ENCODE data around the gene PPP1R13L.
"Not testable (repeated sequence)": the region's sequence is repeated elsewhere in the genome, so short reads cannot be mapped to it uniquely, and the experiment has no call there.

The PPP1R13L gene

DNA sequence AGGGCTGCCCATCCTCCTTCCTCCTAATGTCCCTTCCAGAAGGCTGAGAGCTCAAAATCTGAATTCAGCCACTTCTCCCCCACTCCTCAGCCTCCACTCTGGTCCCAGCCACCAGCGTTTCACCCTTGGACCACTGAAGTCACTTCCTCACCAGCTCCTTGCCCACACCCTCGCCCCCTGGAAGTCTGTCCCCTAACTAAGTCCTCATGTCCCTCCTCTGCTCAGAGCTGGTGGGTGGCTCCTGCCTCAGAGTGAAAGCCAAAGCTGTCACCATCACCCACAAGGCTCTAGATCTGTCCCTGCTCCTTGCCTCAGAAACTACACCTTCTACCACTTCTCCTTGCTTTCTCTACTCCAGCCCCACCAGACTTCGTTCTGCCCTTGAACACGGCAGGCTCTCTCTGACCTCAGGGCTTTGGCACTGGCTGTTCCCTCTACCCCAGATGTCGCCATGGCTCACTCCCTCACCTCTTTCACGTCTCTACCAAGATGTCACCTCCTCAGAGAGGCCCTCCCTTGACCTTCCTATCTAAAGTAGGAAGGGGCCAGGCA lies 17.2 kb upstream of the PPP1R13L start:
- no peaks in the 10 kb centered on the region for H3K9me3 Mint-ChIP-seq
- ATAC-seq (no peak), DNase-seq (ENCODE audit: low spot score in 2 of 2) (no peak)
- H3K4me1 Mint-ChIP-seq = peaks cover 60% of the 10 kb centered on the region
- peak overlapping the region; percentile 1 for H3K4me3 Mint-ChIP-seq
- peak overlapping the region; percentile 95 for H3K27ac Mint-ChIP-seq
- peaks cover 50% of the 10 kb centered on the region for H3K36me3 Mint-ChIP-seq

DNA sequence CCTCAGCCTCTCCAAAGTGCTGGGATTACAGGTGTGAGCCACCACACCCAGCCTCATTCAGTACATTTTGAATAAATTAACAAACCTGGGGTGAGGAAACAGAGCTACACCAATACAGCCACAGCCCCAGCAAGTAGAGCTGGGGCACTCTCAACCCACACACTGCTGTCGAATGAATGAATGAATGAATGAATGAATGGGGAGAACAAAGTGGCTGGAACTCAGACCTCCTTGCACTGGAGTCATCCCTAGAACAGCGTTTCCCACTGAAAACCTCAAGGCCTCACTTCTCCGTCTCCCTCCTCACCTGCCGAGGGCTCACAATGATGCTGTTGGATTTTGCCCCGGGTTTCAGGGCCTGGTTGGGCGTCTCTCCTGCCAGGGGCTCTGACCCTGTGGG lies 16.0 kb upstream of the PPP1R13L start:
- H3K27ac Mint-ChIP-seq = peak overlapping the region; percentile 88
- DNase-seq (ENCODE audit: low spot score in 2 of 2) = no peak
- peaks cover 56% of the 10 kb centered on the region for H3K4me1 Mint-ChIP-seq
- H3K9me3 Mint-ChIP-seq = no peaks in the 10 kb centered on the region
- H3K4me3 Mint-ChIP-seq = peak overlapping the region; percentile 23
- peaks cover 62% of the 10 kb centered on the region for H3K36me3 Mint-ChIP-seq
- ATAC-seq = no peak

DNA sequence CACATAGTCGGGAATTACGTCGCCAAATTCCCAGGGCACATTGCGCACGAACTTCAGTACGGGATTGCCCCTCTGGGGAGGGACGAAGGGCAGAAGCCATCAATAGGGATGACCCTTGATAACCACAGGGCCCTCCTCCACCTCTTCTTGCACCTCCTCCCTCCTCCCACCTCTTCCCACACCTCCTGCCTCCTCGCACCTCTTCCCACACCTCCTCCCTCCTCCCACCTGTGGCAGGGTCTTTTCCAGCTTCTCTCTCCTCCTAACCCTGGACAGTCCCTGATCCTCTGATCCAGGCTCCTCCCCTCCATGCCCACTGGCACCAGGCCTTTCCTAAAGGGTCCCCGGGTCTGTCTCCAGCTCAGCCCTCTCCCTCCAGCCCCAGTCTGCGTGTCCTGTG lies 15.5 kb upstream of the PPP1R13L start:
- Mint-ChIP-seq H3K27ac (peak overlapping the region; percentile 88), H3K36me3 (peaks cover 67% of the 10 kb centered on the region), H3K4me1 (peaks cover 56% of the 10 kb centered on the region), H3K9me3 (no peaks in the 10 kb centered on the region), H3K4me3 (peak overlapping the region; percentile 23)
- ATAC-seq (no peak), DNase-seq (ENCODE audit: low spot score in 2 of 2) (no peak)

DNA sequence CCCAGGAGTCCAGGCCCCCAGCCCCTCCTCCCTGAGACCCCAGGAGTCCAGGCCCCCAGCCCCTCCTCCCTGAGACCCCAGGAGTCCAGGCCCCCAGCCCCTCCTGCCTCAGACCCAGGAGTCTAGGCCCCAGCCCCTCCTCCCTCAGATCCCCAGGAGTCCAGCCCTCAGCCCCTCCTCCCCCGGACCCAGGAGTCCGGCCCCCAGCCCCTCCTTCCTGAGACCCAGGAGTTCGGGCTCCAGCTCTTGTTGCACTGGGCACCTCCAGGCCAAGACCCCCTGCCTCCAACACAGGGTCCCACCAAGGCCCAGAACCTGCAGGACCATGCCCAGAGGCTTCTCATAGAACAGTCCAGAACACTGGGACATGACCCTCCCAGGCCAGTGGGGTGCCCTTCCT lies 15.0 kb upstream of the PPP1R13L start:
- Mint-ChIP-seq H3K27ac (peak overlapping the region; percentile 88), H3K4me3 (peak overlapping the region; percentile 23), H3K36me3 (peaks cover 72% of the 10 kb centered on the region), H3K4me1 (peaks cover 56% of the 10 kb centered on the region), H3K9me3 (no peaks in the 10 kb centered on the region)
- ATAC-seq (no peak), DNase-seq (ENCODE audit: low spot score in 2 of 2) (no peak)

DNA sequence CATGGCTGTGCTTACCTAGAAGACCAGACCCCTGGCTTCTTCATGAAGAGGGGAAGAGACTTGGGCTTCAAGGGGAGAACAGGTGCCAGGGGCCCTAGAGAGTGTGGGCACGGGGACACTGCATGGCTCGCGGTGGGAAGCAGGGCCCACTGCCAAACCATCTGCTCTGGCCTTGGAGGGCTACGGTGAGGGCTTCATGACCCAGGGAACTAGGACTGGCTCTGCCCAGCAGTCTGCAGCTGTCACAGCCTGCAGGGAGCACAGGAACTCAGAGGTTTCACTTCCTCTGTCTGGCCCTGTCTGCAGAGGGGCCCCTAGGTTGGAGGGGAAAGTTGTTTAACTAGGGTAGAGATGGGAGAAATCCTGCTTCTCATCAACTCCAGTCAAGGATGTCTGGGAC lies 14.5 kb upstream of the PPP1R13L start:
- peak overlapping the region; percentile 52 for H3K27ac Mint-ChIP-seq
- no peak for DNase-seq (ENCODE audit: low spot score in 2 of 2)

DNA sequence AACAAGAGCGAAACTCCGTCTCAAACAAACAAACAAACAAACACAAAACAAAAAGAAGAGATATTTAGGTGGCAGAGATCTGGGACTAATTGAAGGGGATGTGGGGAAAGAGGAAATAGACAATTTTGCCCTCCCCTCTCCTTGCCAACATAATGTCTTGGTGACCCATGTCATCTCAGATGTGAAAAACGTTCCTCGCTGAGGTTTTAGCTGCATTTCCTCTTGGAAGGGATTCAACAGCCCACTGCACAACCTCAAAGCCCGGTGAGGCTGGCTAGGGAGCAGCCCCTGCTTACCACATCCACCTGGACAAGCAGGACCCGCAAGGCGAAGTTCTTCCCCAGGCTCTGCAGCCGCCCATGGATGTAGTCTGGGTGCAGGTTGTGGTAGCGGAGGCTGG lies 13.9 kb upstream of the PPP1R13L start:
- DNase-seq (ENCODE audit: low spot score in 2 of 2) = no peak
- Mint-ChIP-seq H3K4me3 (no peak overlapping the region), H3K27ac (peak overlapping the region; percentile 52), H3K36me3 (peaks cover 82% of the 10 kb centered on the region), H3K9me3 (no peaks in the 10 kb centered on the region), H3K4me1 (peaks cover 47% of the 10 kb centered on the region)
- ATAC-seq = no peak

More for the DNA sequence above, 14.5 kb upstream of the PPP1R13L start:
- no peak for ATAC-seq
- Mint-ChIP-seq H3K36me3 (peaks cover 77% of the 10 kb centered on the region), H3K9me3 (no peaks in the 10 kb centered on the region), H3K4me1 (peaks cover 53% of the 10 kb centered on the region), H3K4me3 (no peak overlapping the region)

DNA sequence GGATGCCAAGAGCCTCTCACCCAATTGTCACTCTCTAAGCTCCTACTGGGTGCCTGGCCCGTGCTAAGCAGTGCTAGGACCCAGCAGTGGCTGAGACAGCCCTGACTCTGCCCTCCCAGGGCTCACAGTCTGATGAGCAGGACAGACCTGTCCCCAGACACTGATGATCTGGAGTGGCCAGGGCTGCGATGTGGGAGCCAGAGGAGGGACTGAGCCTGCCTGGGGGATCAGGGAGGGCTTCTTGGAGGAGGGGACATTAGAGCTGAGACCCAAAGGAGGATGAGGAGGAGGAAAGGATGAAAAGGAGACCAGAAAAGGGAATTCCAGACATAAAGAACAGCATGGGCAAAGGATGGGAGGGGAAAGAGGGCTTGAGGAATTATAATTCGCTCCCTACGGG lies 12.3 kb upstream of the PPP1R13L start:
- H3K36me3 Mint-ChIP-seq = peaks cover 86% of the 10 kb centered on the region

DNA sequence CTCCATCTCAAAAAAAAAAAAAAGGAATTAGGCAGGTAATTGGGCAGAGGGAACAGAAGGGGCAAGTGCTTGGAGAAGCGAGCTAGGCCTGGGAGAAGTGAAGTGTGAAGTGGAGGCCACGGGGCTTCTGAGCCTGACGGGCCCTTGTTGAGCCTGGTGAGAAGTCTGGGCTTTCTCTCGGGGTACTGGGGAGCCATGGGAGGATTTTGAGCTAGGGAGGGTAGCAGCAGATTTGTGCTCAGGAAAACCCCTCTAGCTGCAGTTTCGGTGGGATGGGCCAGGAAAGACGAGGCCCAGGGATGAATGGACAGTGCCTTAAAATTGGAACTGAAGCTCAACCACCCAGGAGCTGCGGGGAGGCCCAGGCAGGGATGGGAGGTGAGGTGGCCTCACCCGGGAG lies 9.6 kb upstream of the PPP1R13L start:
- no peak for DNase-seq (ENCODE audit: low spot score in 2 of 2)
- H3K4me1 Mint-ChIP-seq = peaks cover 12% of the 10 kb centered on the region
- H3K9me3 Mint-ChIP-seq = no peaks in the 10 kb centered on the region
- H3K4me3 Mint-ChIP-seq = no peak overlapping the region
- H3K36me3 Mint-ChIP-seq = peaks cover 89% of the 10 kb centered on the region
- ATAC-seq = no peak
- H3K27ac Mint-ChIP-seq = no peak overlapping the region

More for the DNA sequence above, 12.3 kb upstream of the PPP1R13L start:
- Mint-ChIP-seq H3K4me3 (no peak overlapping the region), H3K27ac (no peak overlapping the region), H3K9me3 (no peaks in the 10 kb centered on the region), H3K4me1 (peaks cover 31% of the 10 kb centered on the region)
- ATAC-seq = no peak
- no peak for DNase-seq (ENCODE audit: low spot score in 2 of 2)

DNA sequence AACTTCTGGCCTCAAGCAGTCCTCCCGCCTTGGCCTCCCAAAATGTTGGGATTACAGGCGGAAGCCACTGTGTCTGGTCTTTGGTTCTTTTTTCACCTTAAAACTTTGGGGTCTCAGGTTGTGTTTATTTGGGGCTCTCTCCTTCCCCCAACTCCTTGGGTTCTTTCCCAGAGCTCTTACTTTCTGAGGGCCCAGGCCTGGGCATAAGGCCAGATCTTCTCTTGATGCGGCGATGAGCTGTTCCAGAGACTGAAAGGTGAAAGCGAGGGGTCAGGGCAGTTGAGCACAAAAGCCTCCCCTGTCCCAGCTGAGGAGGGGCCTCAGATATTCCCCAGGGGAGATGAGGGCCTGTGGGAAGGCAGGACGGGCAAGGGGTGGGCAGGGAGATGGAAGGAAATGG lies 8.6 kb upstream of the PPP1R13L start:
- Mint-ChIP-seq H3K27ac (no peak overlapping the region), H3K4me1 (peaks cover 12% of the 10 kb centered on the region), H3K4me3 (no peak overlapping the region), H3K9me3 (no peaks in the 10 kb centered on the region), H3K36me3 (peaks cover 97% of the 10 kb centered on the region)
- DNase-seq (ENCODE audit: low spot score in 2 of 2) (no peak), ATAC-seq (no peak)

DNA sequence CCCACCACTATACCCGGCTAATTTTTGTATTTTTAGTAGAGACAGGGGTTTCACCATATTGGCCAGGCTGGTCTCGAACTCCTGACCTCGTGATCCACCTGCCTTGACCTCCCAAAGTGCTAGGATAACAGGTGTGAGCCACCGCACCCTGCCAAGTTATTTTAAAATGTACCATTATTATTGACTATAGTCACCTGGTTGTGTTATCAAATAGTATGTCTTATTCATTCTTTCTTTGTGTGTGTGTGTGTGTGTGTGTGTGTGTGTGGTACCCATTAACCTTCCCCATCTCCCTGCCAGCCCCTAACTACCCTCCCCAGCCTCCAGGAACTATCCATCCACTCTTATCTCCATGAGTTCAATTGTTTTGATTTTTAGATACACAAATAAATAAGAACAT lies 5.5 kb upstream of the PPP1R13L start:
- not testable (repeated sequence) for H3K4me3 Mint-ChIP-seq, H3K27ac Mint-ChIP-seq, H3K9me3 Mint-ChIP-seq

DNA sequence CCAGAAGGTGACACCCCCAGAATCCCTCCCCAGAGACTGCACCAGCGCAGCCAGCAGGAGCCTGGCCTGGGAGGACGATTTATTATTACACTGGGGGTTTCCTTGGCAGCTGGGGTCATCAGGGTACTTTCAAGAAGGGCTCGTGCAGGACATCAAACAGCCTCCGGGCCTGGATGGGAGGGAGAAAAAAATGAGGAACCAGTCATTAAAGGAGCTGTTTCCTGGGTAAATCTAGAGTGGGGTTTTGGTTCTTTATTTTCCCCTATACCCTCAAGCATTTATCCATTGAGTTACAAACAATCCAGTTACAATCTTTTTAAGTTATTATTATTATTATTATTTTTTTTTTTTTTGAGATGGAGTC lies 4.7 kb upstream of the PPP1R13L start:
- Mint-ChIP-seq H3K9me3 (no peaks in the 10 kb centered on the region), H3K36me3 (peaks cover 83% of the 10 kb centered on the region), H3K27ac (peak overlapping the region; percentile 63), H3K4me3 (no peak overlapping the region), H3K4me1 (peaks cover 44% of the 10 kb centered on the region)
- ATAC-seq (no peak), DNase-seq (ENCODE audit: low spot score in 2 of 2) (no peak)

More for the DNA sequence above, 5.5 kb upstream of the PPP1R13L start:
- DNase-seq (ENCODE audit: low spot score in 2 of 2); ATAC-seq: not testable (repeated sequence)
- H3K4me1 Mint-ChIP-seq = peaks cover 36% of the 10 kb centered on the region
- H3K36me3 Mint-ChIP-seq = peaks cover 83% of the 10 kb centered on the region

DNA sequence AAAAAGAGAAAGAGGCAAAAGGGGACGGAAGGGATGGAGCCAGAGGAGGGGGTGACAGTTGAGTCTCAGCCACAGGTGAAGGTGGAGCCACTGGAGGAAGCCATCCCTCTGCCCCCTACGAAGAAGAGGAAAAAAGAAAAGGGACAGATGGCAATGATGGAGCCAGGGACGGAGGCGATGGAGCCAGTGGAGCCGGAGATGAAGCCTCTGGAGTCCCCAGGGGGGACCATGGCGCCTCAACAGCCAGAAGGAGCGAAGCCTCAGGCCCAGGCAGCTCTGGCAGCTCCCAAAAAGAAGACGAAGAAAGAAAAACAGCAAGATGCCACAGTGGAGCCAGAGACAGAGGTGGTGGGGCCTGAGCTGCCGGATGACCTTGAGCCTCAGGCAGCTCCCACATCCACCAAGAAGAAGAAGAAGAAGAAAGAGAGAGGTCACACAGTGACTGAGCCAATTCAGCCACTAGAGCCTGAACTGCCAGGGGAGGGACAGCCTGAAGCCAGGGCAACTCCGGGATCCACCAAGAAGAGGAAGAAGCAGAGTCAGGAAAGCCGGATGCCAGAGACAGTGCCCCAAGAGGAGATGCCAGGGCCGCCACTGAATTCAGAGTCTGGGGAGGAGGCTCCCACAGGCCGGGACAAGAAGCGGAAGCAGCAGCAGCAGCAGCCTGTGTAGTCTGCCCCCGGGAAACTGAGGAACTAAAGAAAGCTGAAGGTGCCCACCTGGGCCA lies 4.1 kb upstream of the PPP1R13L start:
- DNase-seq (ENCODE audit: low spot score in 2 of 2) = no peak
- H3K9me3 Mint-ChIP-seq = no peaks in the 10 kb centered on the region
- peak overlapping the region; percentile 63 for H3K27ac Mint-ChIP-seq
- no peak overlapping the region for H3K4me3 Mint-ChIP-seq
- no peak for ATAC-seq
- H3K36me3 Mint-ChIP-seq = peaks cover 81% of the 10 kb centered on the region
- peaks cover 49% of the 10 kb centered on the region for H3K4me1 Mint-ChIP-seq

DNA sequence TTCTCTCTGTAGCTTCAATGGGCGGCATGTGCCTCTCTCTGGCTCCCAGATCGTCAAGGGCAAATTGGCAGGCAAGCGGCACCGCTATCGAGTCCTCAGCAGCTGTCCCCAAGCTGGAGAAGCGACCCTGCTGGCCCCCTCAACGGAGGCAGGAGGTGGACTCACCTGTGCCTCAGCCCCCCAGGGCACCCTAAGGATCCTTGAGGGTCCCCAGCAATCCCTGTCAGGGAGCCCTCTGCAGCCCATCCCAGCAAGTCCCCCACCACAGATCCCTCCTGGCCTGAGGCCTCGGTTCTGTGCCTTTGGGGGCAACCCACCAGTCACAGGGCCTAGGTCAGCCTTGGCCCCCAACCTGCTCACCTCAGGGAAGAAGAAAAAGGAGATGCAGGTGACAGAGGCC lies 3.3 kb upstream of the PPP1R13L start:
- no peak for DNase-seq (ENCODE audit: low spot score in 2 of 2)
- ATAC-seq = no peak
- Mint-ChIP-seq H3K4me1 (peaks cover 56% of the 10 kb centered on the region), H3K36me3 (peaks cover 72% of the 10 kb centered on the region), H3K4me3 (peak overlapping the region; percentile 87), H3K27ac (peak overlapping the region; percentile 63), H3K9me3 (no peaks in the 10 kb centered on the region)

DNA sequence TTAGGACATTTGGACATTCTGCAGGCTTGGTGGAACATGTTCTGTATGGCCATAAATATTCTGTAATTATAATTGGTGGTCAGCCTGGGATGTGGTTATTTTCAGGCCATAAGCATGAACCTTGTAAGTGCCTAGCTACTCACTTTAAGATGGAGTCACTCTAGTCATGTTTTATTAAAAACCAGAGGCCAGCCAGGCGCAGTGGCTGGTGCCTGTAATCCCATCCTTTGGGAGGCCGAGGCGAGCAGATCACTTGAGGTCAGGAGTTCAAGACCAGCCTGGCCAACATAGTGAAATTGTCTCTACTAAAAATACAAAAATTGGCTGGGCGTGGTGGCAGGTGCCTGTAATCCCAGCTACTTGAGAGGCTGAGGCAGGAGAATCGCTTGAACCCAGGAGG lies 2.7 kb upstream of the PPP1R13L start:
- not testable (repeated sequence) for ATAC-seq; DNase-seq (ENCODE audit: low spot score in 2 of 2); H3K9me3 Mint-ChIP-seq
- H3K27ac Mint-ChIP-seq = peak overlapping the region; percentile 63
- peak overlapping the region; percentile 87 for H3K4me3 Mint-ChIP-seq
- H3K36me3 Mint-ChIP-seq = peaks cover 67% of the 10 kb centered on the region
- peaks cover 56% of the 10 kb centered on the region for H3K4me1 Mint-ChIP-seq

DNA sequence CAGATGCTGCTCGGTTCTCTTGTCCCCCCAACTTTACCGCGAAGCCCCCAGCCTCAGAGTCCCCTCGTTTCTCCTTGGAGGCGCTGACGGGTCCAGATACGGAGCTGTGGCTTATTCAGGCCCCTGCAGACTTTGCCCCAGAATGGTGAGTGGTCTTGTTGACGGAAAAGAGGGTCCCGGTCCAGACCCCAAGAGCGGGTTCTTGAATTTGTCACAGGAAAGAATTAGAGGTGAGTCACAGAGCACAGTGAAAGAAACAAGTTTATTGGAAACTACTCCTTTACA lies 2.2 kb upstream of the PPP1R13L start:
- H3K27ac Mint-ChIP-seq = peak overlapping the region; percentile 98
- ATAC-seq = no peak
- H3K4me1 Mint-ChIP-seq = peaks cover 56% of the 10 kb centered on the region
- DNase-seq (ENCODE audit: low spot score in 2 of 2) = no peak
- no peaks in the 10 kb centered on the region for H3K9me3 Mint-ChIP-seq
- H3K36me3 Mint-ChIP-seq = peaks cover 61% of the 10 kb centered on the region
- peak overlapping the region; percentile 87 for H3K4me3 Mint-ChIP-seq

DNA sequence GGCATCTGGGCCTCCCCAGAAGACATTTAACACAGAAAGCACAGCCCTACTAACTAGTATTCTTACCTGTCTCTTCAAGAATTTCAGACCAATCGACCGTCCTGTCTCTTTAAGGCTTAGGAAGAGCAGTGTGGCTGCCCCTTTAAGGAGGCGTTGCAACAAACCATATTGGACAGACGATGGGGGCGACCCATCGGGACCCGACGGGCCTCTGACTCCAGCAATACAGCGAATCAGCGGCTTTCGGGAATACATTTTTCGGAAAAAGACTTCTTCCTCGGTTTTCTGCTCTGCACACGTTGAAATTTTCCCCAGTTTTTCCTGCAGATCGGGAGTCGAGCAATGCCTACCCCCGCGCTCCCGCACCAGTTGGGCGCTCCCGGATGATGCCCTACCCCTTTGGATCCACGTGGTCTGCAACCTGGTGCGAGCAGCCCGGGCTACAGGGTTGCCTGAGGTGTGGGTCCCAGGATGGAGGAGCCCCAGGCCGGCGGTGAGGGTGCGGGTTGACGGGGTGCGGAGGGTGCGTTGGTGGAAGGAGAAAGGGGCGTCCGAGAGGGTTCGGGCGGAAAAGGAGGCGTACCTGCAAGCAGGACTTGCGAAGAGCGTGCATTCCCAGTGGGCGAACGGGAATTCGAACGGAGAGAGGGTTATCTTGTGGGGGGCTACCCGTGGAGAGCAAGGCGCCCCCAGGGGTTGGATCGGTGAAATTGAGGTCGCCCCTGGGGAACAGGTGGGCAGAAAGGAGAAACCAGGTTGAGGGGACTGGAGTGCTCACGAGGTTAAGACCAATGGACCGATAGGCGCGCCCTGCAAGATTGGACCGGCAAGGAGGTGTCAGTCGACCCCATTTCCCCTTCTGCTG lies 1.6 kb upstream of the PPP1R13L start, which contains the start of gene POLR1G:
Gene POLR1G, plus strand, starts transcription at position 419 of the 865 bp plus-strand sequence. Its CDS starts 53 bp downstream, at position 472.
- Mint-ChIP-seq H3K9me3 (no peaks in the 10 kb centered on the region), H3K4me1 (peaks cover 56% of the 10 kb centered on the region), H3K27ac (peak within 1 kb of the TSS; percentile 98), H3K36me3 (peaks cover 56% of the 10 kb centered on the region), H3K4me3 (peak within 1 kb of the TSS; percentile 87)
- ATAC-seq = peak; percentile 83
- peak; percentile 69 to 92 for DNase-seq (ENCODE audit: low spot score in 2 of 2)
